Upper lobe of left lung (tissue), 6 donors: ENCODE data around the gene SNRPA1. TPM values are rescaled to one million over a fixed set of nuclear protein-coding genes. Genes with fewer than 3 reads are reported as not detected.

ENCODE experiments used
- ATAC-seq, 2 donors: fragments of 200-7000 bp; cut with Tn5 transposase; one replicate each; pipeline ENCODE4 v1.9.1; 2022; ENCODE audit warnings: mild to moderate bottlenecking in 2 of 2, moderate library complexity in 2 of 2; ENCODE audit not compliant: low FRiP score in 2 of 2
- DNase-seq, 2 donors: peaks; one replicate each; pipeline ENCODE4 v3.0.0-alpha.2; 2019 to 2020
- H3K27ac ChIP-seq, 4 donors: fragments of 200-600 bp; sonication (generic); one replicate each; pipeline ENCODE4 v1.5.1; 2016 to 2019
- H3K27me3 ChIP-seq, 4 donors: fragments of 200-600 bp; sonication (generic); one replicate each; pipeline ENCODE4 v1.5.1; 2017 to 2019
- H3K36me3 ChIP-seq, 4 donors: fragments of 200-600 bp; sonication (generic); one replicate each; pipeline ENCODE4 v1.5.1; 2016 to 2019
- H3K4me1 ChIP-seq, 4 donors: fragments of 200-600 bp; sonication (generic); one replicate each; pipeline ENCODE4 v1.5.1; 2018 to 2019
- H3K4me3 ChIP-seq, 4 donors: fragments of 200-600 bp; sonication (generic); one replicate each; pipeline ENCODE4 v1.5.1; 2017 to 2019; ENCODE audit warnings: mild to moderate bottlenecking in 2 of 4, moderate library complexity in 1 of 4
- H3K9me3 ChIP-seq, 4 donors: fragments of 200-600 bp; sonication (generic); one replicate each; pipeline ENCODE4 v1.5.1; 2018 to 2019
- CTCF ChIP-seq, 6 experiments: fragments of 450-650 bp in 4 of 6; fragments of 200-600 bp in 2 of 6; sonication (generic) in 2 of 6; IDR thresholded peaks; one replicate each; pipeline ENCODE4 v1.5.1; 2016 to 2019; ENCODE audit warnings: antibody characterized with exemption in 6 of 6
- EP300 ChIP-seq, 4 donors: sonication (generic); formaldehyde crosslinking; IDR thresholded peaks; one replicate each; pipeline ENCODE4 v1.5.1; 2017; ENCODE audit warnings: antibody characterized with exemption in 4 of 4, control low read depth in 2 of 4
- POLR2A ChIP-seq, 4 donors: fragments of 450-650 bp; IDR thresholded peaks; one replicate each; pipeline ENCODE4 v1.5.1; 2016 to 2017; ENCODE audit warnings: antibody characterized with exemption in 4 of 4, mild to moderate bottlenecking in 2 of 4
- POLR2AphosphoS5 ChIP-seq, 2 donors: sonication (generic); formaldehyde crosslinking; IDR thresholded peaks; one replicate each; pipeline ENCODE4 v1.5.1; 2017; ENCODE audit warnings: antibody characterized with exemption in 2 of 2
- WGBS, 2 donors: methylation state at CpG; one replicate each; pipeline ENCODE4 v1.1.5; 2017 to 2018; 5-methylcytosine and 5-hydroxymethylcytosine counted together
- total RNA-seq, 6 donors: library from RNA; depleted of rRNA in 4 of 6; stranded (reverse); fragments of >200 nt in 4 of 6; gene quantifications; one replicate each; pipeline versions ENCODE4 v1.1.0 to v1.2.1, GENCODE V29; 2016 to 2021
- donor health status: DM: no; HTN: no; CAD: no; lungs with moderate emphysema.
- donor health status: DM: no; HTN: yes; CAD: no; lungs with severe emphysema.

The SNRPA1 gene
- total RNA-seq, 6 donors from 2014 or later, result 32.1 to 53.4 (median 40.2) TPM

DNA sequence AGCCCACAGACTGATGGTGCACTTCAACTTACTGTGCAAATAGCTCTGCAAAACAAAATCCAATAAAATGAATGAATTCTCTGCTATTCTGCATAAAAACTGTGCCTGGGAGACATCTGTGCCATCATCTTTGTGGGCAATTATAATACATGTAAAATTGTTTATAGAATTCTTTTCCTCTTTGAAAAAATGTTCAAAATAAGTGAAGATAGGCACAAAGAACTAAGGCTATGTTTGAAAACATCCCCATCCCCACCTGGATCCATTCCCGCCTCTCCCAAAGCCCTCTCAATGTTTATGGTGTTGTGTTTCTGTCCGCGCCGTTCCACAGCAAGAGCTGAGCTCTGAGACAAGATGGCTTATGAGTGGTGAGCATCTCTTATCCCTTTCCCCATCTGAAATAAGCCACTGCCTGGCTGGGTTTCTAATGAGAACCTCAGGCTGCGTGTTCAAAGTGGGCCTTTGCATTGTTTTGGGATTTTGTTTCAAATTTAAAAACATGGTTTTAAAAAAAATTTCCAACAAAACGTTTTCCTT, 22.4 kb upstream of the SNRPA1 start:
- DNase-seq (no peak), ATAC-seq (no peak)
- TF ChIP-seq POLR2A (IDR thresholded peaks at IDR 0.05) (no peak), EP300 (IDR thresholded peaks at IDR 0.05) (no peak), POLR2AphosphoS5 (IDR thresholded peaks at IDR 0.05) (no peak), CTCF (IDR thresholded peaks at IDR 0.05) (no peak)
- H3K27me3 ChIP-seq, result no peaks in the 10 kb centered on the region
- H3K36me3 ChIP-seq, result no peaks in the 10 kb centered on the region
- peaks cover 0 to 10% (median 2%) of the 10 kb centered on the region in 4 donors for H3K4me1 ChIP-seq
- H3K27ac ChIP-seq, result no peak overlapping the region
- no peaks in the 10 kb centered on the region for H3K9me3 ChIP-seq
- no peak overlapping the region for H3K4me3 ChIP-seq
- 86 to 92% methylated on average over 6 of the region's 6 CpGs for WGBS, 2 donors

DNA sequence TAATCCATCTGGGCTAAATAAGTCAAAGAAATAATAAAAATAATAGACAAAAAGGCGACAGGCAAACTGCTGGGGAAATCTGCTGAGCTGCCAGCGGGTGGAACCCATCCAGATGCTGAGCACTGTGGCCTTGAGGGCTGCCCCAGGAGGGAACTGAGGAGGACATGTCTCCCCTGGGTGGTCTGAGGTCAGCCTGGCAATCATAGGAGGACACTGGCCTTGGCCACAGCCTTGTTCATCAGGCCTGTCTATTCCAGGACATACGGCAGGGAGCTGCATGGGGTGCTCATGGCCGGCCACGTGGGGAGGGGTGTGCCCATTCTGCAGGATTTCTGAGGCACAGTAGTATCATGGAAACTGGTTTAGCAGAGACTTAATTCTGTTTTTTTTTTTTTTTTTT, 21.5 kb upstream of the SNRPA1 start:
- TF ChIP-seq CTCF (IDR thresholded peaks at IDR 0.05) (no peak), POLR2A (IDR thresholded peaks at IDR 0.05) (no peak), POLR2AphosphoS5 (IDR thresholded peaks at IDR 0.05) (no peak), EP300 (IDR thresholded peaks at IDR 0.05) (no peak)
- Histone ChIP-seq H3K27ac (no peak overlapping the region), H3K4me3 (no peak overlapping the region), H3K9me3 (no peaks in the 10 kb centered on the region), H3K27me3 (no peaks in the 10 kb centered on the region), H3K4me1 (peaks cover 0 to 10% (median 2%) of the 10 kb centered on the region in 4 donors), H3K36me3 (no peaks in the 10 kb centered on the region)
- ATAC-seq, result no peak
- DNase-seq, result no peak
- 87 to 90% methylated on average over 5 of the region's 5 CpGs for WGBS, 2 donors

DNA sequence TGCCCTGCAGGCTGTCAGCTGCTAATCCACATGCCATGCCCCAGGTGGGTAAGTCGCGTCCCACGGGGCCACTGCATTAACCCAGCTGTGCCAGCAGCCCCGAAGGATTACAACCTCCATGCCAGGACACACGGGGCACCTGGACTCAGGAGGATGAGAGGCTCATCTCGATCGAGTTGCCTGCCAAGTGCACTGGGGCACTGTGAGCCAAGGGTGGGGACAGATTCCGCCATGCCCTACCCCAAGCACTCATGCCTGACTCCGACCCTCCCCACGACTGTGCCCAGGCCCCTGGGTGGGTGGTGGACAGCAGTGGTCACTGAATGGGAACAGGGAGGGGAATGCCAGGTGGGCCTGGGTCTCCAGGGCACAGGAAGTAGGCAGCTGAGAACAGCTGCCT, 20.7 kb upstream of the SNRPA1 start:
- Histone ChIP-seq H3K9me3 (no peaks in the 10 kb centered on the region), H3K27me3 (no peaks in the 10 kb centered on the region), H3K4me1 (peaks cover 0 to 6% (median 2%) of the 10 kb centered on the region in 4 donors), H3K36me3 (no peaks in the 10 kb centered on the region), H3K27ac (no peak overlapping the region), H3K4me3 (no peak overlapping the region)
- 81 to 95% methylated on average over 3 to 10 of the region's 10 CpGs for WGBS, 2 donors
- peak in 1 of 2 donors; percentile 8 for ATAC-seq
- DNase-seq, result no peak
- TF ChIP-seq CTCF (IDR thresholded peaks at IDR 0.05) (no peak), POLR2AphosphoS5 (IDR thresholded peaks at IDR 0.05) (no peak), POLR2A (IDR thresholded peaks at IDR 0.05) (no peak), EP300 (IDR thresholded peaks at IDR 0.05) (no peak)

- ATAC-seq (no peak), DNase-seq (no peak)
- no peak overlapping the region for H3K27ac ChIP-seq
- no peaks in the 10 kb centered on the region for H3K9me3 ChIP-seq
- no peaks in the 10 kb centered on the region for H3K36me3 ChIP-seq
- no peaks in the 10 kb centered on the region for H3K4me1 ChIP-seq
- H3K27me3 ChIP-seq, result no peaks in the 10 kb centered on the region
- 89 to 91% methylated on average over 13 to 19 of the region's 19 CpGs for WGBS, 2 donors
- no peak overlapping the region for H3K4me3 ChIP-seq
- TF ChIP-seq POLR2AphosphoS5 (IDR thresholded peaks at IDR 0.05) (no peak), CTCF (IDR thresholded peaks at IDR 0.05) (no peak), POLR2A (IDR thresholded peaks at IDR 0.05) (no peak), EP300 (IDR thresholded peaks at IDR 0.05) (no peak)
Observed at GRCh38 chr15:101314336-101315125, 19.5 kb upstream of the SNRPA1 start.
